Measurements from ENCODE around the gene SNX1.

Gene SNX1

DNA sequence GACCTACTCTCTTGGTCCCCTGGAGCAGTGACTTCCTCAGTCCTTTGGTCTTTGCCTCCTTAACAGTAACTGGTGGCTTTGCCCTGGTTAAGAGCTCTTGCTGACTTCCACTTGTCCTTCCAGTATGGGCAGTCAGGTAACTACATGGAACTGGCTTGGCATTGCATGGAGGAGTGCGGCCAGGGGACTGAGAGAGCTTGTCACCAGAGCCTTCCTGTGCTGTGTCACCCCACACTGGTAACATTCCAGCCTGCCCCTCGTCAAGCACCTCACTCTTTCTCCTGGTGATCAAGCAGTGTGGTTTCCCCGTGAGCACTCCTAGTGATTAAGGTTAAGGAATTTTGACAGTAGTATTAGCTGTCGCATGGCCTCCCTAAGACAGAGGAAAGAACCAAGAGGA, 36.4 kb downstream of the SNX1 start:
- ChIA-PET POLR2A (interaction anchor here (1.1 kb wide), 1 partner anchor 17 kb away, joined by 4 read pairs; no protein-coding TSS in a partner anchor), CTCF (no interaction called here)
- H3K4me1 ChIP-seq (ENCODE audit: control insufficient read depth, insufficient read depth, low read length) = no peaks in the 10 kb centered on the region
- H3K9me3 ChIP-seq (ENCODE audit: control insufficient read depth, insufficient read depth, low read depth, low read length) = no peaks in the 10 kb centered on the region
- TF ChIP-seq, protein P1, sequence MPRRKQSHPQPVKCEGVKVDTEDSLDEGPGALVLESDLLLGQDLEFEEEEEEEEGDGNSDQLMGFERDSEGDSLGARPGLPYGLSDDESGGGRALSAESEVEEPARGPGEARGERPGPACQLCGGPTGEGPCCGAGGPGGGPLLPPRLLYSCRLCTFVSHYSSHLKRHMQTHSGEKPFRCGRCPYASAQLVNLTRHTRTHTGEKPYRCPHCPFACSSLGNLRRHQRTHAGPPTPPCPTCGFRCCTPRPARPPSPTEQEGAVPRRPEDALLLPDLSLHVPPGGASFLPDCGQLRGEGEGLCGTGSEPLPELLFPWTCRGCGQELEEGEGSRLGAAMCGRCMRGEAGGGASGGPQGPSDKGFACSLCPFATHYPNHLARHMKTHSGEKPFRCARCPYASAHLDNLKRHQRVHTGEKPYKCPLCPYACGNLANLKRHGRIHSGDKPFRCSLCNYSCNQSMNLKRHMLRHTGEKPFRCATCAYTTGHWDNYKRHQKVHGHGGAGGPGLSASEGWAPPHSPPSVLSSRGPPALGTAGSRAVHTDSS (tag by site-specific recombination; IDR thresholded peaks at IDR 0.05) = no peak
- no peak for TF ChIP-seq ZNF501 (tag by site-specific recombination; IDR thresholded peaks at IDR 0.05)
- TF ChIP-seq ZBTB7A (tag by site-specific recombination; IDR thresholded peaks at IDR 0.05; ENCODE audit: low read depth) = no peak
- TF ChIP-seq MYNN (tag by site-specific recombination; IDR thresholded peaks at IDR 0.05; ENCODE audit: borderline replicate concordance) = no peak
- no peak for TF ChIP-seq ZBTB1 (tag by site-specific recombination; IDR thresholded peaks at IDR 0.05)
- no peak for TF ChIP-seq ZNF664 (tag by site-specific recombination; IDR thresholded peaks at IDR 0.05)
- TF ChIP-seq, protein P2, sequence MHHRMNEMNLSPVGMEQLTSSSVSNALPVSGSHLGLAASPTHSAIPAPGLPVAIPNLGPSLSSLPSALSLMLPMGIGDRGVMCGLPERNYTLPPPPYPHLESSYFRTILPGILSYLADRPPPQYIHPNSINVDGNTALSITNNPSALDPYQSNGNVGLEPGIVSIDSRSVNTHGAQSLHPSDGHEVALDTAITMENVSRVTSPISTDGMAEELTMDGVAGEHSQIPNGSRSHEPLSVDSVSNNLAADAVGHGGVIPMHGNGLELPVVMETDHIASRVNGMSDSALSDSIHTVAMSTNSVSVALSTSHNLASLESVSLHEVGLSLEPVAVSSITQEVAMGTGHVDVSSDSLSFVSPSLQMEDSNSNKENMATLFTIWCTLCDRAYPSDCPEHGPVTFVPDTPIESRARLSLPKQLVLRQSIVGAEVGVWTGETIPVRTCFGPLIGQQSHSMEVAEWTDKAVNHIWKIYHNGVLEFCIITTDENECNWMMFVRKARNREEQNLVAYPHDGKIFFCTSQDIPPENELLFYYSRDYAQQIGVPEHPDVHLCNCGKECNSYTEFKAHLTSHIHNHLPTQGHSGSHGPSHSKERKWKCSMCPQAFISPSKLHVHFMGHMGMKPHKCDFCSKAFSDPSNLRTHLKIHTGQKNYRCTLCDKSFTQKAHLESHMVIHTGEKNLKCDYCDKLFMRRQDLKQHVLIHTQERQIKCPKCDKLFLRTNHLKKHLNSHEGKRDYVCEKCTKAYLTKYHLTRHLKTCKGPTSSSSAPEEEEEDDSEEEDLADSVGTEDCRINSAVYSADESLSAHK (tag by site-specific recombination; IDR thresholded peaks at IDR 0.05) = no peak
- no peak for TF ChIP-seq MZF1 (tag by site-specific recombination; IDR thresholded peaks at IDR 0.05; ENCODE audit: borderline replicate concordance)
- TF ChIP-seq, protein P3, sequence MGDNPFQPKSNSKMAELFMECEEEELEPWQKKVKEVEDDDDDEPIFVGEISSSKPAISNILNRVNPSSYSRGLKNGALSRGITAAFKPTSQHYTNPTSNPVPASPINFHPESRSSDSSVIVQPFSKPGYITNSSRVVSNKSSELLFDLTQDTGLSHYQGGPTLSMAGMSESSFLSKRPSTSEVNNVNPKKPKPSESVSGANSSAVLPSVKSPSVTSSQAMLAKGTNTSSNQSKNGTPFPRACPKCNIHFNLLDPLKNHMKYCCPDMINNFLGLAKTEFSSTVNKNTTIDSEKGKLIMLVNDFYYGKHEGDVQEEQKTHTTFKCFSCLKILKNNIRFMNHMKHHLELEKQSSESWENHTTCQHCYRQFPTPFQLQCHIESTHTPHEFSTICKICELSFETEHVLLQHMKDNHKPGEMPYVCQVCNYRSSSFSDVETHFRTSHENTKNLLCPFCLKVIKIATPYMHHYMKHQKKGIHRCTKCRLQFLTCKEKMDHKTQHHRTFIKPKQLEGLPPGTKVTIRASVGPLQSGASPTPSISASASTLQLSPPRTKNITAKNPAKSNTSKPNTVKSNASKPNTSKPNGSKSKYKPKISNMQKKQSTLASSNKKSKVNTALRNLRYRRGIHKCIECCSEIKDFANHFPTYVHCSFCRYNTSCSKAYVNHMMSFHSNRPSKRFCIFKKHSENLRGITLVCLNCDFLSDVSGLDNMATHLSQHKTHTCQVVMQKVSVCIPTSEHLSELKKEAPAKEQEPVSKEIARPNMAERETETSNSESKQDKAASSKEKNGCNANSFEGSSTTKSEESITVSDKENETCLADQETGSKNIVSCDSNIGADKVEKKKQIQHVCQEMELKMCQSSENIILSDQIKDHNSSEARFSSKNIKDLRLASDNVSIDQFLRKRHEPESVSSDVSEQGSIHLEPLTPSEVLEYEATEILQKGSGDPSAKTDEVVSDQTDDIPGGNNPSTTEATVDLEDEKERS (tag by site-specific recombination; IDR thresholded peaks at IDR 0.05) = no peak
- no peak for TF ChIP-seq GFI1B (tag by site-specific recombination; IDR thresholded peaks at IDR 0.05)
- TF ChIP-seq, protein P4, sequence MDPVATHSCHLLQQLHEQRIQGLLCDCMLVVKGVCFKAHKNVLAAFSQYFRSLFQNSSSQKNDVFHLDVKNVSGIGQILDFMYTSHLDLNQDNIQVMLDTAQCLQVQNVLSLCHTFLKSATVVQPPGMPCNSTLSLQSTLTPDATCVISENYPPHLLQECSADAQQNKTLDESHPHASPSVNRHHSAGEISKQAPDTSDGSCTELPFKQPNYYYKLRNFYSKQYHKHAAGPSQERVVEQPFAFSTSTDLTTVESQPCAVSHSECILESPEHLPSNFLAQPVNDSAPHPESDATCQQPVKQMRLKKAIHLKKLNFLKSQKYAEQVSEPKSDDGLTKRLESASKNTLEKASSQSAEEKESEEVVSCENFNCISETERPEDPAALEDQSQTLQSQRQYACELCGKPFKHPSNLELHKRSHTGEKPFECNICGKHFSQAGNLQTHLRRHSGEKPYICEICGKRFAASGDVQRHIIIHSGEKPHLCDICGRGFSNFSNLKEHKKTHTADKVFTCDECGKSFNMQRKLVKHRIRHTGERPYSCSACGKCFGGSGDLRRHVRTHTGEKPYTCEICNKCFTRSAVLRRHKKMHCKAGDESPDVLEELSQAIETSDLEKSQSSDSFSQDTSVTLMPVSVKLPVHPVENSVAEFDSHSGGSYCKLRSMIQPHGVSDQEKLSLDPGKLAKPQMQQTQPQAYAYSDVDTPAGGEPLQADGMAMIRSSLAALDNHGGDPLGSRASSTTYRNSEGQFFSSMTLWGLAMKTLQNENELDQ (tag by site-specific recombination; IDR thresholded peaks at IDR 0.05; ENCODE audit: low read depth) = no peak
- no peak overlapping the region for H3K27ac ChIP-seq (ENCODE audit: extremely low read depth, low read depth, low read length)
- peaks cover 3 to 90% of the 10 kb centered on the region in 2 experiments for H3K36me3 ChIP-seq (ENCODE audit: control insufficient read depth in 2 of 2, insufficient read depth in 1 of 2, low read length in 2 of 2)
- no peak overlapping the region for H3K4me3 ChIP-seq (ENCODE audit: low read depth, low read length)

DNA sequence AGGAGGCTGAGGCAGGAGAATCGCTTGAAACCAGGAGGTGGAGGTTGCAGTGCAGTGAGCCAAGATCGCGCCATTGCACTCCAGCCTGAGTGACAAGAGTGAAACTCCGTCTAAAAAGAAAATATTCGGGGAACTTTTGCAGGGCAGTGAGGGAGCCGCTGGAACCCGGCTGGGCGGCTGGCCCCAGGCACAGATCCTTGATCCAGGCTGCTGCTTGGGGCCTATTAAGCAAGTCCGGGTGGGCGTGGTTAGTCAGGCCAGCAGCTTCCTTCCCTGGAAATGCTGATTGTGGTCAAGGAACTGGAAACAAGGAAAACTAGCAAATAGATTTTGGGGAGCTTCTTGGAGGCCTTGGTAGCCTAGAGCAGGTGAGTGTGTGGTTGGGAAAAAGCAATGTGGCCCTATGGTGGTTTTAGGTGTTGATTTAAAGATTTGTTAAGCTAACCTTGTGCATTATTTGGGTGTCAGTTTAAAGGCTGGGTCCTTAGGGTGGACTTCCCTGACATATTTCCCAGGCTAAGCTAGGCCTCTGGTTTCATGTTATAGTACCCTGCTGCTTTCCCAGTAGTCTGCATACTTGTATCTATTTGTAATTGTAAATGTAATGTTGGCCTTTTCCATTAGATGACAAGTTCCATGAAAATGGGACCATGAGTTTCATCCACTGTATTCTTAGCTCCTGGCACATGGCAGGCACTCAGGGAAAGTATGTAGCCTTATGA, 38.0 kb downstream of the SNX1 start:
- Histone ChIP-seq H3K9me3 (ENCODE audit: control insufficient read depth, insufficient read depth, low read depth, low read length) (no peaks in the 10 kb centered on the region), H3K36me3 (ENCODE audit: control insufficient read depth in 2 of 2, insufficient read depth in 1 of 2, low read length in 2 of 2) (peaks cover 0 to 89% of the 10 kb centered on the region in 2 experiments), H3K27ac (ENCODE audit: extremely low read depth, low read depth, low read length) (no peak overlapping the region), H3K4me1 (ENCODE audit: control insufficient read depth, insufficient read depth, low read length) (no peaks in the 10 kb centered on the region), H3K4me3 (ENCODE audit: low read depth, low read length) (no peak overlapping the region)
- POLR2A ChIA-PET = interaction anchor here (0.6 kb wide), 1 partner anchor 288 kb away, joined by 3 read pairs; no protein-coding TSS in a partner anchor
- CTCF ChIA-PET = interaction anchor here (0.6 to 1.6 kb wide), 2 partner anchors 9 to 15 kb away, joined by 3 to 7 read pairs; no protein-coding TSS in a partner anchor
- TF ChIP-seq ZNF677 (tag by site-specific recombination; IDR thresholded peaks at IDR 0.05) (no peak), MYNN (tag by site-specific recombination; IDR thresholded peaks at IDR 0.05; ENCODE audit: borderline replicate concordance) (no peak), BCL11B (tag by site-specific recombination; IDR thresholded peaks at IDR 0.05; ENCODE audit: low read depth) (no peak)

Measured in HEK293 (cell line).